Endothelial cell of umbilical vein (primary cell): ENCODE data around the gene MAN1A2. TPM values are rescaled to one million over a fixed set of nuclear protein-coding genes. Genes with fewer than 3 reads are reported as not detected.
"Not testable (repeated sequence)": the region's sequence is repeated elsewhere in the genome, so short reads cannot be mapped to it uniquely, and the experiment has no call there.

Source experiments
- BruUV-seq: library from RNA; stranded (reverse); fragments of 400-500 nt; replicated peaks from 2 replicates; lab custom pipeline; 2021; lab: Mats Ljungman, UMichigan
- CTCF ChIA-PET: fragments of 300-600, 350-600 bp; sonication (Branson Sonifier 250); formaldehyde crosslinking; loops from one replicate; lab custom pipeline; 2021; ENCODE audit warnings: antibody characterized with exemption, inconsistent platforms; lab: Charles Lee
- POLR2A ChIA-PET: fragments of 300-600, 350-600 bp; sonication (Branson Sonifier 250); formaldehyde crosslinking; loops from one replicate; lab custom pipeline; 2021; ENCODE audit warnings: antibody characterized with exemption, inconsistent platforms; lab: Charles Lee
- DNase-seq: peaks from one replicate; pipeline ENCODE4 v3.0.0-alpha.2; 2011; ENCODE audit warnings: low read depth, low spot score
- FAIRE-seq: peaks from 2 replicates; lab custom pipeline; 2011; peaks lifted over from hg19 to GRCh38; lab: Jason Lieb, UNC
- H2AFZ ChIP-seq: 2 replicates; pipeline ENCODE4 v1.6.0; 2012; ENCODE audit warnings: low read depth, low read length, control low read depth, inconsistent platforms
- H3K27ac ChIP-seq: 2 replicates; pipeline ENCODE4 v1.5.1; 2011; ENCODE audit warnings: low read depth, mild to moderate bottlenecking, control low read depth, low read length, moderate library complexity; ENCODE audit not compliant: insufficient read depth
- H3K27me3 ChIP-seq, 2 experiments: 2 replicates each; pipeline versions ENCODE4 v1.6.0 to v1.6.1; 2011; ENCODE audit warnings: low read length in 2 of 2, mixed read lengths in 1 of 2; ENCODE audit not compliant: control insufficient read depth in 2 of 2, insufficient read depth in 2 of 2
- H3K36me3 ChIP-seq, 2 experiments: 2 replicates in 1 of 2; 3 replicates in 1 of 2; pipeline ENCODE4 v1.5.1; 2011; ENCODE audit warnings: low read length in 2 of 2, mild to moderate bottlenecking in 1 of 2, moderate library complexity in 1 of 2; ENCODE audit not compliant: control insufficient read depth in 2 of 2, insufficient read depth in 2 of 2; ENCODE audit errors: extremely low read depth in 1 of 2
- H3K4me1 ChIP-seq: 3 replicates; pipeline ENCODE4 v1.5.1; 2011; ENCODE audit warnings: mild to moderate bottlenecking, low read length; ENCODE audit not compliant: control insufficient read depth, insufficient read depth; ENCODE audit errors: extremely low read depth
- H3K4me2 ChIP-seq: 2 replicates; pipeline ENCODE4 v1.6.1; 2011; ENCODE audit warnings: low read length, control low read depth, mixed read lengths; ENCODE audit not compliant: insufficient read depth
- H3K4me3 ChIP-seq, 3 experiments: fragments of 200-600 bp in 1 of 3; sonication (generic), shearing (Covaris generic) in 1 of 3; replicated peaks in 1 of 3; 2 replicates each; pipeline ENCODE4 v1.5.1; 2011 to 2016; ENCODE audit warnings: control low read depth in 3 of 3, low read length in 3 of 3, mild to moderate bottlenecking in 2 of 3, inconsistent platforms in 1 of 3, low read depth in 1 of 3, moderate library complexity in 1 of 3; ENCODE audit not compliant: insufficient read depth in 1 of 3
- H3K79me2 ChIP-seq: 2 replicates; pipeline ENCODE4 v1.6.0; 2012; ENCODE audit warnings: low read length, inconsistent platforms; ENCODE audit not compliant: control insufficient read depth, insufficient read depth
- H3K9ac ChIP-seq: replicated peaks from 2 replicates; pipeline ENCODE3; 2011; ENCODE audit warnings: low read length, control low read depth; ENCODE audit not compliant: insufficient read depth; ENCODE audit errors: extremely low read depth
- H3K9me1 ChIP-seq: replicated peaks from 3 replicates; pipeline ENCODE4 v1.6.0; 2011; ENCODE audit warnings: mild to moderate bottlenecking, low read length; ENCODE audit not compliant: control insufficient read depth, insufficient read depth; ENCODE audit errors: extremely low read depth
- H3K9me3 ChIP-seq: replicated peaks from 2 replicates; pipeline ENCODE4 v1.5.1; 2012; ENCODE audit warnings: low read length, inconsistent platforms; ENCODE audit not compliant: control insufficient read depth, insufficient read depth
- H4K20me1 ChIP-seq: replicated peaks from 2 replicates; pipeline ENCODE3; 2011; ENCODE audit warnings: mild to moderate bottlenecking, low read length; ENCODE audit not compliant: control insufficient read depth, insufficient read depth; ENCODE audit errors: extremely low read depth
- EZH2 ChIP-seq: IDR thresholded peaks from 2 replicates; pipeline ENCODE4 v1.6.1; 2012; ENCODE audit warnings: borderline replicate concordance, low read depth, mild to moderate bottlenecking, moderate library complexity, low read length, inconsistent platforms; ENCODE audit not compliant: severe bottlenecking
- FOS ChIP-seq: IDR thresholded peaks from 2 replicates; pipeline ENCODE4 v1.6.1; 2011; ENCODE audit warnings: mild to moderate bottlenecking, low read length, moderate library complexity, borderline replicate concordance; ENCODE audit not compliant: insufficient read depth
- GATA2 ChIP-seq: IDR thresholded peaks from 2 replicates; pipeline ENCODE4 v1.7.0; 2011; ENCODE audit warnings: low read depth, mild to moderate bottlenecking, moderate library complexity, mixed read lengths, low read length; ENCODE audit not compliant: insufficient read length, insufficient read depth
- JUN ChIP-seq: IDR thresholded peaks from 2 replicates; pipeline ENCODE4 v1.6.1; 2011; ENCODE audit warnings: borderline replicate concordance, low read depth; ENCODE audit not compliant: insufficient read length, insufficient read depth
- MYC ChIP-seq: IDR thresholded peaks from one replicate; pipeline ENCODE4 v1.6.1; 2011; ENCODE audit warnings: mild to moderate bottlenecking, low read depth, low read length
- POLR2A ChIP-seq: IDR thresholded peaks from 2 replicates; pipeline ENCODE4 v1.6.1; 2012; ENCODE audit warnings: low read depth, mild to moderate bottlenecking, control low read depth, low read length
- POLR2AphosphoS5 ChIP-seq: IDR thresholded peaks from 2 replicates; pipeline ENCODE4 v1.6.1; 2012; ENCODE audit warnings: low read depth, mild to moderate bottlenecking, control low read depth, low read length, moderate library complexity; ENCODE audit not compliant: insufficient read depth
- dilution Hi-C: fragments of 300-500 bp; cut with MboI; formaldehyde crosslinking; loops from one replicate; pipeline ENCODE4 v1.15.0; 2019; ENCODE audit warnings: low sequenced_read_pairs; ENCODE audit not compliant: extremely low pct_ligation_motif_present
- intact Hi-C: fragments of 100-400 bp; cut with micrococcal nuclease; formaldehyde crosslinking; loops from one replicate; pipeline ENCODE4 v1.10.0; 2022
- polyA plus RNA-seq, 4 experiments: library from polyadenylated mRNA; depleted of rRNA in 3 of 4; stranded (reverse) in 3 of 4; unstranded in 1 of 4; fragments of >200 nt; gene quantifications; 2 replicates each; pipeline versions ENCODE4 v1.2.1 to v1.2.3, GENCODE V29; 2011 to 2012; ENCODE audit warnings: missing spikeins in 1 of 4
- total RNA-seq: library from RNA; stranded (reverse); gene quantifications from 2 replicates; pipeline ENCODE4 v1.2.3, GENCODE V29; 2021
- TF ChIP-seq, protein P1 (sequence below): IDR thresholded peaks from 2 replicates; pipeline ENCODE4 v1.6.1; 2011; ENCODE audit not compliant: insufficient read depth, insufficient read length
- TF ChIP-seq, protein P2 (sequence below), 2 donors: IDR thresholded peaks; 1 replicate in 1 of 2; 2 replicates in 1 of 2; pipeline ENCODE4 v1.5.1; 2011; ENCODE audit warnings: low read length in 2 of 2, mild to moderate bottlenecking in 2 of 2, moderate library complexity in 2 of 2, control low read depth in 1 of 2, inconsistent platforms in 1 of 2, low read depth in 1 of 2; ENCODE audit not compliant: insufficient read depth in 1 of 2; ENCODE audit errors: extremely low read depth in 1 of 2

Gene MAN1A2
- total and polyA plus RNA-seq, 2 donors (not counting 3 experiments of a cell fraction or from before 2014, with no cell fraction given): 13.5 to 36.2 TPM

DNA sequence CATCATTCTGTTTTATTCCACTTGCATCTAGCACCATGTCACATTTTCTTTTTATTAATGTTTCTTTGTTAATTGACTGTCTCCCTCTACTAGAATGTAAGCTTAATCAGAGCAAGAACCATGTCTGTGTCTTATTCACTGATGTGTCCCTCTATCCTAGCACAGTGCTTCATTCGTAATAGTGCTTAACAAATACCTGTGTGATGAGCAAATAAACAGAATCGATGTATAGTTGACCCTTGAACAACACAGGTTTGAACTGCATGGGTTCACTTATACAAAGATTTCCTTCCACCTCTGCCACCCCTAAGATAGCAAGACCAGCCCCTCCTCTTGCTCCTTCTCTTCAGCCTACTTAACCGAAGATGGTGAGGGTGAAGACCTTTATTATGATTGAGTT lies 42.9 kb upstream of the MAN1A2 start:
- DNase-seq: no peak
- Histone ChIP-seq H2AFZ (no peak overlapping the region), H4K20me1 (no peaks in the 10 kb centered on the region), H3K36me3 (no peaks in the 10 kb centered on the region), H3K4me3 (no peak overlapping the region), H3K27me3 (peaks cover 5 to 11% of the 10 kb centered on the region in 2 experiments), H3K9me1 (peaks cover 3% of the 10 kb centered on the region), H3K4me1 (no peaks in the 10 kb centered on the region), H3K9me3 (no peaks in the 10 kb centered on the region), H3K27ac (no peak overlapping the region), H3K9ac (no peak overlapping the region), H3K79me2 (no peaks in the 10 kb centered on the region), H3K4me2 (no peak overlapping the region)
- TF ChIP-seq POLR2AphosphoS5 (no peak), EZH2 (no peak), MYC (no peak), POLR2A (no peak), GATA2 (no peak), JUN (no peak), FOS (no peak)
- TF ChIP-seq, protein P1, sequence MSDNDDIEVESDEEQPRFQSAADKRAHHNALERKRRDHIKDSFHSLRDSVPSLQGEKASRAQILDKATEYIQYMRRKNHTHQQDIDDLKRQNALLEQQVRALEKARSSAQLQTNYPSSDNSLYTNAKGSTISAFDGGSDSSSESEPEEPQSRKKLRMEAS: no peak
- TF ChIP-seq, protein P2, sequence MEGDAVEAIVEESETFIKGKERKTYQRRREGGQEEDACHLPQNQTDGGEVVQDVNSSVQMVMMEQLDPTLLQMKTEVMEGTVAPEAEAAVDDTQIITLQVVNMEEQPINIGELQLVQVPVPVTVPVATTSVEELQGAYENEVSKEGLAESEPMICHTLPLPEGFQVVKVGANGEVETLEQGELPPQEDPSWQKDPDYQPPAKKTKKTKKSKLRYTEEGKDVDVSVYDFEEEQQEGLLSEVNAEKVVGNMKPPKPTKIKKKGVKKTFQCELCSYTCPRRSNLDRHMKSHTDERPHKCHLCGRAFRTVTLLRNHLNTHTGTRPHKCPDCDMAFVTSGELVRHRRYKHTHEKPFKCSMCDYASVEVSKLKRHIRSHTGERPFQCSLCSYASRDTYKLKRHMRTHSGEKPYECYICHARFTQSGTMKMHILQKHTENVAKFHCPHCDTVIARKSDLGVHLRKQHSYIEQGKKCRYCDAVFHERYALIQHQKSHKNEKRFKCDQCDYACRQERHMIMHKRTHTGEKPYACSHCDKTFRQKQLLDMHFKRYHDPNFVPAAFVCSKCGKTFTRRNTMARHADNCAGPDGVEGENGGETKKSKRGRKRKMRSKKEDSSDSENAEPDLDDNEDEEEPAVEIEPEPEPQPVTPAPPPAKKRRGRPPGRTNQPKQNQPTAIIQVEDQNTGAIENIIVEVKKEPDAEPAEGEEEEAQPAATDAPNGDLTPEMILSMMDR (IDR thresholded peaks at IDR 0.05; ENCODE audit: extremely low read depth in 1 of 2, insufficient read depth in 1 of 2, low read depth in 1 of 2, low read length in 2 of 2): no peak
- intact Hi-C loops (no loop called here), dilution Hi-C loops (no loop called here)
- ChIA-PET CTCF (interaction anchor here (1.3 kb wide), 1 partner anchor 39 kb away, joined by 3 read pairs; no protein-coding TSS in a partner anchor), POLR2A (no interaction called here)
- no peak for FAIRE-seq
- no TSS peak for BruUV-seq

DNA sequence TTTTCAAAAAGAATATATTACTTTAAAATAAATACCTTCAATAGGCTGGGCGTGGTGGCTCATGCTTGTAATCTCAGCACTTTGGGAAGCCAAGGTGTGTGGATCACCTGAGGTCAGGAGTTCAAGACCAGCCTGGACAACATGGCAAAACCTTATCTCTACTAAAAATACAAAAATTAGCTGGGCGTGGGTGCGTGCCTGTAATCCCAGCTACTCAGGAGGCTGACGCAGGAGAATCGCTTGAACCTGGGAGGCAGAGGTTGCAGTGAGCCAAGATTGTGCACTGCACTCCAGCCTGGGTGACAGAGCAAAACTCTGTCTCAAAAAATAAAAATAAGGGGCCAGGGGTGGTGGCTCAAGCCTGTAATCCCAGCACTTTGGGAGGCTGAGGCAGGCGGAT lies 41.2 kb upstream of the MAN1A2 start:
- H3K79me2 ChIP-seq, H3K36me3 ChIP-seq, FAIRE-seq, CTCF ChIA-PET, DNase-seq, H3K9me1 ChIP-seq, H3K4me2 ChIP-seq, H2AFZ ChIP-seq, POLR2A ChIA-PET, intact Hi-C loops, H3K27me3 ChIP-seq, dilution Hi-C loops, H3K9me3 ChIP-seq, H3K9ac ChIP-seq, H3K4me3 ChIP-seq, H4K20me1 ChIP-seq, H3K27ac ChIP-seq, H3K4me1 ChIP-seq, BruUV-seq: not testable (repeated sequence)
